NCI-H2196 treated with DMSO at 0.1 percent for 48 hours (cell line): ENCODE results near the gene NT5E.
"Not testable (repeated sequence)": the region's sequence is repeated elsewhere in the genome, so short reads cannot be mapped to it uniquely, and the experiment has no call there.

ENCODE experiments used
- DNase-seq: peaks from one replicate; lab custom pipeline; 2025; ENCODE audit not compliant: unreplicated experiment; lab: John Stamatoyannopoulos, UW

The NT5E gene

DNA sequence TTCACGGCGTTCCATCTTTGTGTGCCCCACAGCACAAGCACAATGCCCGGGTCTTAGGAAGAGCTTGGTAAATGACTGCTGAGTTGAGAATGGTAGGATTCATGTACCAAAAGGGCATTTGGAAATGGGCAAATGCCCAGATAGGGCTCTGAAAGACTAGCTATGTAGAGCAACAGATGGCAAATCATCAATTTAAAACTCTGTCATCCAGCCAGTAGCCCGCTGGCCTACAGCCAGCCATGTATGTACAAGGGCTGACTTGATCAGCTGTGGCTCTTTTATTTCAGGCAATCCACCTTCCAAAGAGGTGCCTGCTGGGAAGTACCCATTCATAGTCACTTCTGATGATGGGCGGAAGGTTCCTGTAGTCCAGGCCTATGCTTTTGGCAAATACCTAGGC lies 35.1 kb downstream of the NT5E start:
- DNase-seq: no peak

GRCh38 chr6:85490516-85491248 lies 40.8 kb downstream of the NT5E start:
- no peak for DNase-seq

- DNase-seq: no peak
These were observed 43.5 kb downstream of the NT5E start for GRCh38 chr6:85493389-85493788.

GRCh38 chr6:85494547-85495536 lies 45.0 kb downstream of the NT5E start:
- no peak for DNase-seq

DNA sequence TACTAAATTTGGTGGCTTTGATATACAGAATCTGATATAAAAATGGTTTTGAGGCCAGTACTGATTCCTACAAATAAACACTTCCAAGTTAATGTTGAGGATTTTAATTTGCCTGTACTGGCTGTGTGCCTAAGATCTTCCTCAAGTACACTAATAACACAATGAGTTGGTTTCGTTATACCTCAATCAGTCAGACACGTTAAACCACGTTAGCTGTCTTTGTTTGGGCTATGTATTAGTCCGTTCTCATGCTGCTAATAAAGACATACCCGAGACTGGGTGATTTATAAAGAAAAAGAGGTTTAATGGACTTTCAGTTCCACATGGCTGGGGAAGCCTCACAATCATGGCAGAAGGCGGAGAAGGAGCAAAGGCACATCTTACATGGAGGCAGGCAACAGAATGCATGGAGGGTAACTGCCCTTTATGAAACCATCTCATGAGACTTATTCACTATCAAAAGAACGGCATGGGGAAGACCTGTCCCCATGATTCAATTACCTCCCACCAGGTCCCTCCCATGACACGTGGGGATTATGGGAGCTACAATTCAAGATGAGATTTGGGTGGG lies 46.2 kb downstream of the NT5E start:
- no peak for DNase-seq

GRCh38 chr6:85496856-85497255 lies 47.0 kb downstream of the NT5E start:
- no peak for DNase-seq

DNA sequence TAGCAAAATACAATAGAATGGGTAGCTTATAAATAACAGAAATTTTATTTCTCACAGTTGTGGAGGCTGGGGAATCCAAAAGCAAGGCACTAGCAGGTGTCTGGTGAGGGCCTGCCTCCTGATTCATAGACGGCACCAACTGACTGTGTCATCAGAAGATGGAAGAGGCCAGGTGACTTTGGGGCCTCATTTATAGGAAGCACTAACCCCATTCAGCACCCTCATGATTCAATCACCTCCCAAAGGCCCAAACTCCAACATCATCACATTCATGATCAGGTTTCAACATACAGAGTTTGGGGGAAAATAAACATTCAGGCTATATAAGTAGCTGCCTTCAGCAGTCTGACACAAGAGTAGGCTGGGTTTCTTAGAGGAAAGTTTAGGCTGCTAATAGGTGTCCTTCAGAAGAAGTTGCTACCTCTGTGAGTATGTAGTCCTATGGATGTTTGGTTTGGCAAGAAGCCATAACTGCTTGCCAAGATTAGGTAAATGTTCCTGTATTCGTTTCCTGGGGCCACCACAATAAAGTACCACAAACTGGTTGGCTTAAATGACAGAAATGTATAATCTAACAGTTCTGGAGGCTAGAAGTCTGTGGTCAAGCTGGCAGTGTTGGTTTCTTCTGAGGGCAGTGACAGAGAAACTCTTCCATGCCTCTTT lies 48.8 kb downstream of the NT5E start:
- DNase-seq: peak; percentile 15

- no peak for DNase-seq
These were observed 56.7 kb downstream of the NT5E start for GRCh38 chr6:85506441-85507093.

- DNase-seq: no peak
These were observed 66.3 kb downstream of the NT5E start for GRCh38 chr6:85516168-85516567.

DNA sequence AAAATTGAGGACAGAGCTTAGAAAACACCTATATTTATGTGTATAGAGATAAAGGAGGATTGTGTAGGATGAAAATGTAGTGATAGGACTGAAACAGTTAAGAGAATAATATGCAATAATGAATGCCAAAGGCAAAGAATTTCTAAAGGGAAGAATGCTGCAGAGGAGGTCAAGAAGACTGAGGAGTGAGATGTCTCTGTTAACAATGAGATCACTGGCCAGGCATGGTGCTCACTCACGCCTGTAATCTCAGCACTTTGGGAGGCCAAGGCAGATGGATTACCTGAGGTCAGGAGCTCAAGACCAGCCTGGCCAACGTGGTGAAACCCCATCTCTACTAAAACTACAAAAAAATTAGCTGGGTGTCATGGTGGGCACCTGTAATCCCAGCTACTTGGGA lies 74.4 kb downstream of the NT5E start:
- DNase-seq: not testable (repeated sequence)

DNA sequence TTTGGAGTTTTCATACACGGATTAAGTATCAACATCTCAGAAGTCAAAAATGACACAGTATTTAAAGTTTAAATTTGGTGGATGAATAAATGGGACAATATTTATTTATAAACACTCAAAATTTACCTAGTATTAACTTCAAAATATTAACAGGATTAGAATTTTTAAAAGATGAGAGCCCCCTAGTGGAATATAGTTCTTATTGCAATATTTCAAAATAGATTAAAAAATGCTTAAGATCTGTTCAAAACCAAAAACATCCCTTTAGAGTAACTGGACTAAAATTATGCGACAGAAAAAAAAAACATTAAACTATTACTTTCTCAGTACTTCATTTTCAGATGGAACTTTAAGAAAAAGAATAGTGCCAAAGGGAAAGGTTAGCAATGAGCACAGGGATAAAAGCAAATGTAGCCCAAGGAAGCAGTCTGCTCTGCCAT lies 87.2 kb downstream of the NT5E start:
- DNase-seq: no peak

GRCh38 chr6:85544776-85545175 lies 94.9 kb downstream of the NT5E start:
- no peak for DNase-seq
